Amniotic stem cell (primary cell): ENCODE results near the gene SH3GLB1.

Experiments
- DNase-seq: peaks from one replicate; lab custom pipeline; 2025; lab: John Stamatoyannopoulos, UW

Gene SH3GLB1

DNA sequence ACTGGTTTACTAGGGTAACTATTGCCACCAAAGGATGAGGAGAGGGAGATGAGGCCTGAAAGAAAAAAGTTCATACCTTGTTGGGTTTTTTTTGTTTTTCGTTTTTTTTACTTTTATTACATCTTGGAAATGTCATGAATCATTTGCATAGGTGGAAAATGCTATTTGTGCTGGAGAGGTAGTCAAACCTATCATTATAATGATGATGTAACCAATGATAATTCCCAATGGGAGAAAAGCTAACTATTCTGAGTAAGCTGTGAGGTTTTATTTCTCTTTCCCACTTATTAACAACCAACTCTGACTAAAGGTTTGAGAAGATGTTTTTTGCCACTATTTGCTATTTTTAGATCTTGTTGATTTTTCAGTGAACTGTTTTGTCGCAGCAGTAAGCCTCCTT, 29.0 kb downstream of the SH3GLB1 start:
- no peak for DNase-seq

DNA sequence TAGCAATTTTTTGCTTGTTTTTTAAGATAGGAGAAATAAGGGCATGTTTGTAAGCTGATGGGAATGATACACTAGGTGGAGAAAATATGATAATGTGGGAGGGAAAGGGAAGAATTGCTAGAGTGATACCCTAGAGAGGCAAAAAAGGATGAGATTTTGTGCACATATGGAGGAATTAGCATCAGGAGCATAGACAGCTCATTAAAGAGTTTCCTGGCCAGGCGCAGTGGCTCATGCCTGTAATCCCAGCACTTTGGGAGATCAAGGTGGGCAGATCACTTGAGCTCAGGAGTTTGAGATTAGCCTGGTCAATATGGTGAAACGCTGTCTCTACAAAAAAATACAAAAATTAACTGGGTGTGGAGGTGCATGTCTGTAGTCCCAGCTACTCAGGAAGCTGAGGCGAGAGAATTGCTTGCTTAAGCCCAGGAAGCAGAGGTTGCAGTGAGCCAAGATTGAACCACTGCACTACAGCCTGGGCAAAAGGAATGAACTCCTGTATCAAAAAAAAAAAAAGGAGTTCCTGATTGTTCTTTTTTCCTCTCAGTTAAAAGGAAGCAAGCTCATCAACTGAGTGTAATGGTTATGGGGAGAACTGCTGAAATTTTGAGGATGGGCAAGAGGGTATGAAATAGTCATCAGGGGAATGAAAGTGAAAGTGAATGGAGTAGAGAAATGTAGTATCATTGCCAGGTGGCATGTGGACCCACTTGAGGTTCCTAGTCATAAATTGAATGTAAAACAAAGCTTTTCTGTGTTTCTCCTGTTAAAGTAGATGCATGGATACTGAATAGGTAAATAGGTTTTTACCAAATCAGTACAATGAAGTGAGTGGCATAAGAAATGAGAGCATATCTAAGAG, 35.5 kb downstream of the SH3GLB1 start:
- DNase-seq, result no peak

DNA sequence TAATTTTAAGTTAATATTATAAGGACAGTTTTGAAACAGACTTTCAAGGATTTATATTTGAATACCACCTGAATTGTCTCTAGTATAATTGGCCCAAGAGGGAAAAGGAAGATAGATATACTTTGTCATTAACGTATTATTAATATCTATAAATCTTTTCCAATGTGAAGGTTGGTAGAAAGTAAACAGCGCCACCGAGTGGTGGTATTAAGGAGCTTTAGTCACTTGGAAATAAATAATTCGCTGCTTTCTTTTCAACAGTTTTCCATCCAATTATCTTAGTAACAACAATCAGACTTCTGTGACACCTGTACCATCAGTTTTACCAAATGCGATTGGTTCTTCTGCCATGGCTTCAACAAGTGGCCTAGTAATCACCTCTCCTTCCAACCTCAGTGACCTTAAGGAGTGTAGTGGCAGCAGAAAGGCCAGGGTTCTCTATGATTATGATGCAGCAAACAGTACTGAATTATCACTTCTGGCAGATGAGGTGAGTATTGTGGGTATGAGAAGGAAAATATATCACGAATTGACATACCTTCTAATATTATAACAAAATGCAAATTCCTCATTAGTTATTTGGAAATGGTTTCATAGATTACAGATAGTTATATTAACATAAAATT, 37.7 kb downstream of the SH3GLB1 start:
- DNase-seq, result no peak

DNA sequence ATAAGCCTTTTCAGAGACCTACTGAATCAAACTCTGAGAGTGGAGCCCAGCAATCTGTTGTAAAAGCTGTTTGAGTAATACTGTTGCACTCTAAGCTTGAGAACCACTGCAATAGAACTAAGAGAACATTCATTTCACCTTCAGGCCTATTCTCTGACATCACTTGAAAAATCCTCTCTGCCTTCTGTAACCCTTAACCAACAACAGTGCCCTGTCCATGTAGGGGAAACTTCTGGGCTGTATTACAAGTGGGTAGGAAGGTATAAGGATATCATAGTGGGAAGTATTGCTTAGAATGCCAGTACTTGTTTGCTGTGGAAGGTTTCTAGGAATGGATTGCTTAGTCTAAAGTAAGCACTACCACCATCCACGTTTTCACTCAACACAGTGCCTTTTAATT, 42.9 kb downstream of the SH3GLB1 start:
- DNase-seq, result no peak

DNA sequence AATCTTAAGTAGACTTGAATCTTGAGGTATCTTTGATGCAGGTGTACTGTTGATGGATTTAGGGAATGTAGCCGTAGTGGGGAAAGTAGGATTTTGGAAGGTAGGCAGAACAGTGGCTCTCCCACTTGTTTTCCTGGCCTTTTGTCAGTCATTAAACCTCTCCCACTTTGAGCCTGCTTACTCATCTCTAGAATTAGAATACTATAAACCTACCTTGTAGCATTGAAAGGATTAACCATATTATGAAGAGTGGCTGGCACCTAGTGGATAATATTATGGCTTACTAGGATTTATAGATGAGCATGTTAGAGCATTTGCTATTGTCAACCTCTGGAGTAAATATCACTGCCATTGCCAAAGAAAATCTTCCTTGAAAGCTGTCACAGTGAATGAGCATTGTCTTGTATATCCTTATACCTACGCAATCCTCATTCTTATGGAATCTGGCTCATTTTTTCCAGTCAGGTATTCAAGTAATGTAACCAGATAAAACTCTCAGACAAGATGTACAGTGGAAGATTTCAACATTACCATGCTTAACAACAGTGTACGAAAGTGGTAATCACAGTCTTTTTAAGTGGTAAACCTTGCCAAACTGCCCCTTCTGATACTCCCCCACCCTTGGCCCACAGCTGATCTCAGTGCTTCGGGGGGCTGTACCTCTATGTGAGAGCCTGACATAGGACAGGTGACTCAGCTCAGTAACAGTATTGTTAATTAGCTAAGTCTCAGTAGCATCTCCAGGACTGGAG, 44.4 kb downstream of the SH3GLB1 start:
- no peak for DNase-seq

DNA sequence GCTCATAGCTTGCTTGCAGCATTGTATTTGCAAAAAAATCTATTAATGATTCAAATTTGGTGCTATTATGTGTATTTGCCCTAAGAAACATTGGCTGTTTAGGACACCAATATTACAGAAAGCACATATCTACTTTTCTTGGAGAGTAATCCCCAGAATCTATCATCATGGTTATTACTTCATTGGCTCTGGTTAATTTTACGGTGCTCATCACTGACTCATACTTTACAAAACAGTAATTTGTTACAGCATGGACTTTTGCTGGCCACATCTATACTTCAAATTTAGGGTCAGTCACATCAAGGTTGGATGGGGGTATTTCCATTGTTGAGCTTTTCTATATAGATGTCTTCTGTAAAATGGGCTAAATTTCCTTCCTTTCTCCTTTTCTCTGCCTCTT, 45.7 kb downstream of the SH3GLB1 start:
- DNase-seq, result no peak

DNA sequence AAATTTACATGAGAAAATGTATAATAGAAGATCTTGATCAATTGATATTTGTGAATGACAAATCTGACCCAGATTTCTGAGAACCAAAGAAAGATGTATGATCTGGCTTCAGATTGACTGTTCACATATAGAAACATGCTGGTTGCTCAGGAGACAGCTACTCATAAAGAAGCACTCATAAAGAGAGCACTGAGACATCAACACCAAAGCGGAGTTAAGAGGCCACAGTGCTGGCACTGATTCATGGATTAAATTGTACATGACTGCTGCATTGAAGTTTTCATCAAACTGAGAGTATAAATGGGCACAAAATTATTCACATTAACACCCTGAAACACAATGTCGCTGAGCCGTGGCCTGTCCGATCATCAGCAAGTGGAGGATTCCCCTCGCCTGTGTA, 46.2 kb downstream of the SH3GLB1 start:
- no peak for DNase-seq

DNA sequence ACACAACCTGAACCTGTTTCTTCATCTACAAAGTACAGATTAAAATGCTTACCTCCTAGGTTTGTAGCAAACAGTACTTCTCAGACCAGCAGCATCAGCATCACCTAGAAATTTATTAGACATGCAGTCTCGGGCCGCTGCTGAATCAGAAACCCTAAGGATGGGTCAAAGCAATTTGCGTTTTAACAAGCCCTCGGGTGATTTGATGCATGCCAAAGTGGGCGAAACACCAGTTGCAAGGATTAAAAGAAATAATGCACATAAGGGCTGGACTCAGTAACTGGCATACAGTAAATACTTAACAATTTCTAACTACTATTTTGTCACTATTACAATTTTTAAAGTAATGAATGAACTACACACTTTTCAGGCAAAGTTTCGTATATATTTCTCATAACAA, 47.5 kb downstream of the SH3GLB1 start:
- no peak for DNase-seq

DNA sequence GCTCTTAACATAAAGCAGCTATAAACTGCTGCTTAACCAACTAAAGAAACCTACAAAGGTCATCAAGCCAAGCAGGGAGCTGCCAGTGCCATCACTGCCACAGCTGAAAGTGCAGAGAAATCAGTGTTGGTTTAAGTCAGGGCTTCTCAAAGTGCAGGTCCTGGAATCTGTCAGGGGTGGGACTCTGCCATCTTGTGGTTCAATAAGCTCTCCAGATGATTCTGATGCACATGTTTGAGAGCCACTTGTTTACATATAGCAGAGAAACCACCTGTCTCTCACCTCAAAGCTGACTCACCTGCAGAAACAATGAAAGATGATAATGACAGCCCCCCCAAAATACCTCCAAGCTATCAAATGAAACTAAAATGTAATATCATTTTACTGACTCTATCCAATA, 49.3 kb downstream of the SH3GLB1 start:
- DNase-seq, result no peak

DNA sequence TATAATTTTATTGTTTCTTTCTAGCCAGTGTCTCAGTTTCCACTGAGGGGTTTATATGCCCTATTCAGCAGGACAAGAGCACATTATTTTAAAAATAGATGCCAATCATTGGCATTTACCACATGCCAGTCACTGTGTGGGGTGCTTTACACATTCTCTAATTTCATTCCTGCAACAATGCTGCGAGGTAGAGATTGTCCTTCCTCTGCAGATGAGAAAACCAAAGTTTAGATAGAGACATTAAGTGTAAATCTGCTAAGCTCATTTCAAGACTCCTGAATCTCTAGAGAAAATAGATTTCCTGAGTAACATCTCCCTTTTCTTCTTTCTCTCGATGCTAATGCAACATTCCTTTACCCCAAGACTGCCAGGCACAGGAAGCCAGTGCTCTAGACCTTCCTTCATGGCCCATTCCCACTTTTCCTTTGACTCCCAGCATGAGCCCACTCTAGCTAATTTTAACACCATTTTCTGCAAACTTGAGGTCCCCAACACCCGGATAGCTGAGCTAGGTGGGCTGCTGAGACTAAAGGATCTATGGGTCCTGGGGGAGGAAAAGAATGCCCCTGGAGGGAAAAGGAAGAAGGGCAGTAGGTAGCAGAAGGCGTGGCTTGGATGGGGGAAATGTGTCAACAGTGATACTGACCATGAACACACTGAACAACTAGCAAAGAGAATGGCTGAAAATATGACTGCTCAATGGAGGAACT, 50.0 kb downstream of the SH3GLB1 start:
- no peak for DNase-seq

DNA sequence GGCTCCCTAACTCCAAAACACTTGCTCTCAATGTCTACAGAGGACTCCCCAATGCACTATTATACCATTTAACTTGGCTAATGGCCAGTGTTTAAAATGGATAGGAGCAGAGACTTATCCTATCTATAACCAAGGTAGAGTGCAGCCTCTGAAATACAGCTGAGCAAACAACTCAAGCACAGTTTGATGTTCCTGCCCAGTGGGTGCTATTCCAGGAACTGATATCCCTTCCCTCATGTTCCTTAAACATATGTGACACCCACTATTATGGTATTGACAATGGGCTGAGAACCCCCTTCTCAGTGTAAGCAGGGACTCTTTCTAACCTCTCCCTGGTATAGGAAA, 51.7 kb downstream of the SH3GLB1 start:
- DNase-seq, result no peak

DNA sequence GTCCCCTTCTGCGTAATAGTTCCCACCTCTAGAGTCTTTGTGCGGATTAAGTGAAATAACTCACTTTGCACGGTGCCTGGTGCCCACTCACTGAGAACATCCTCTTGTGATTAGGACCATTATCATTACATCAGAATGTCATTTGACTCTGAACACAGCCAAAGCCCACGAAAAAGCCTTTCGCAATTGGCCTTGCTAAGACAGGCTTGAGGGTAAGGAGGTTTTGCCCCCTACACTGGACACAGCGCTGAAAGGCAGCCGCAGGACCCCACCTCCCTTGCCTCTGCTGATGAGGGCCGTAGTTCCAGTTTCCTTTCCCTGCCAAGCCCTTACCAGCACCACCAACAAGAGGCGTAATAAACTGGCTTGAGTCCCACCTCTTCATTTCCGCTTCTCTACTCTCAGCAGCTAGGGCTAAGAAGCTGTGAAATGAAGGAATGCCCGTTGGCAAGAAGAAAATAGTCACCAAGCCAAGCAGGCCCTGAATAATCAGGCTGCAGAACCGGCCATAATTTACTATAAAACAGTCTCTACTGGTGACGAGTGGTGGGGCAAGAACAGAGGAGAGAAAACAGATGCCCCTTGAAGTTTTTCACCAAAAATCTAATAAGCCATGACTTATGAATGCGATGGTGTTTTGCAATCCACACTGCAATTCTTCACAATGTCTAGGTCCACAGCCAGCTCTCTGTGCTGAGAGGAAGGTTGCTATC, 53.1 kb downstream of the SH3GLB1 start:
- no peak for DNase-seq

DNA sequence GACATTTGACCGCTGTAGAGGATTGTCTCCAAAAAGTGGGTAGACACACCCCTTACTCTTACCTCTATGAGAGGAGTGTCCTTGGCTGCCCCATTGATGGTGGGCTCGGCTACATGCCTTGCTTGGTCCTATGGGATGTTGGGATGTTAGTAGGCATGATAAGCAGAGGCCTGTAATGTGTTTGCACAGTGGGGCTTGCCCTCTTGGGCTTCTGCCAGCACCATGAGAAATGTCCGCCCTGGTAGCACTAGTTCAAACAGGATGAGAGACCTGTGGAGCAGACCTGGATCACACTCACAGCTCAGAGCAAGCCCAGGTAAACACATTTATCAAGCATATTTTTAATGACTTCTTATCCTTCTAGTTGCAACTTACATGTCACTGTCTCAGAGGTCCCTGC, 54.2 kb downstream of the SH3GLB1 start:
- DNase-seq, result no peak

DNA sequence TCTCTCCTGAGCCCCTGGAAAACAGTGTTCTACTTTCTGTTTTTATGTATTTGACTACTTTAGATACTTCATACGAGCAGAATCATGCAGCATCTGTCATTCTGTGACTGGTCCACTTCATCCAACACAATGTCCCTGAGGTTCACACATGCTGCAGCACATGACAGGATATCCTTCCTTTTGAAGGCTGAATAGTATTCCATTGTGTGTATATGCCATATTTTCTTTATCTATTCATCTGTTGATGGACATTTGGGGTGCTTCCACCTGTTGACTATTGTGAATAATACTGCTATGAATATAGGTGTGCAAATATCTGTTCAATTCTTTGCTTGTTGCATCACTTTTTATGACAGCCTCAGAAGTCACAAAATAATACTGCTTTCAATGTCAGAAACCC, 55.8 kb downstream of the SH3GLB1 start:
- DNase-seq, result no peak

DNA sequence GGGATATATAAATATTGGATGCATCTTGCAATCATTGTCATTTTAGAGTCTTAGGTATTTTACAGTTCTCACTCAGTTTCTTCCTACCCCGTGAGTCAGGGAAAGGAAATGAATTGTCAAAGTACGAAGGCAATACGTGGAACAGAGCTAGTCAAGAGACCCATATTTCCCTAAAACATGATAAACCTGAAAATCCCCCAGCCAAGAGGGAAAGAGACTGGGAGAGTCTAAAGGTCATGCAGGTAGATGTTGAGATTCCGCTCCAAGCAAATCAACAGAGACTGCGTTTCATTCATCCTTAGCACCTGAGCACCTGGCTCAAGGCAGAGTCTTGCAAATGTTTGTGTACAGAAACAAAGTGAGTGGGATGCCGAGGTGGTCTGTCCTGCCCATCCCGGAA, 58.0 kb downstream of the SH3GLB1 start:
- no peak for DNase-seq

DNA sequence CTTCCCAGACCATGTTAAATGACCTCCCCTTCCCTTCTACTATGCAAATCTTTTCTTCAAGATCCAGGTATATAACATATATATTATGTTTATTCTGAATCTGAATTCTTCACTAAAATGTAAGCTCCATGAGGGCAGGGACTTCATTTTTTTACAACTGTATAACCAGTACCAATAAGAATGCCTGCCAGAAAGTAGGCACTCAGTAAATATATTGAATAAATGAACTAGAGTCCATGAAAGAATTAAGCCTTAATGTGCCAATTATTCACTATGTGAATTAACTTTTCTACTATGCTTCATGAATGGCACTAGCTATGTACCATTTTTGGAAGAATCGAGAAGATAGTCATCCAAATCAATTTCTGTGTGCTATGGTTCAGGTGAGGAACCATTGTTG, 60.1 kb downstream of the SH3GLB1 start:
- no peak for DNase-seq

DNA sequence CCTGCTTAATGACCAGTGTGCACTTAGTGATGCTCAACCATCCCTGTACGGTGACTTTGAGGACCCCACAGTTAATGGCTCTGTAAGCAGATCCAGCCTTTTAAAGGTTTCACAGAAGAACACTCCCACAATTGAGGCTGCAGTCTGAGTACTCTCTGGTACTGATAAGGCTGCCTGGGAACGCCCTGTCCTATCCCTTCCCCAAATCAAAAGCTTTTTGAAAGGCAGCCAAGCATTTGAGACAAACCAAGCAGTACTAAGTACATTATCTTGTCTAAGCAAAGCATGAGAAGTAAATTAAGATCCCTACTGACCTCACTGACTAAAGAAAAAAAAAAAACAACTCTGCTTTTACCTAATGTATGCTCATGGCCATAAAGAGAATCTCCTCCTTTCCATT, 60.7 kb downstream of the SH3GLB1 start:
- no peak for DNase-seq

DNA sequence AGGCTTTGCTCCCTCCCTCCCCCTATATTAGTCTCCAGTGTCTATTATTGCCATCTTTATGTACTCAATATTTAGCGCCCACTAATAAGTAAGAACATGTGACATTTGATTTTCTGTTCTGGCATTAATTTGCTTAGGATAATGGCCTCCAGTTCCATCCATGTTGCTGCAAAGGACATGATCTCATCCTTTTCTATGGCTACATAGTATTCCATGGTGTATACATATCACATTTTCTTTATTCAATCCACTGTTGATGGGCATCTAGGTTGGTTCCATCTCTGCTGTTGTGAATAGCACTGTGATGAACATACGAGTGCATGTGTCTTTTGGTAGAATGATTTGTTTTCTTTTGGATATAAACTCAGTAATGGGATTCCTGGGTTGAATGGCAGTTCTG, 61.3 kb downstream of the SH3GLB1 start:
- no peak for DNase-seq

DNA sequence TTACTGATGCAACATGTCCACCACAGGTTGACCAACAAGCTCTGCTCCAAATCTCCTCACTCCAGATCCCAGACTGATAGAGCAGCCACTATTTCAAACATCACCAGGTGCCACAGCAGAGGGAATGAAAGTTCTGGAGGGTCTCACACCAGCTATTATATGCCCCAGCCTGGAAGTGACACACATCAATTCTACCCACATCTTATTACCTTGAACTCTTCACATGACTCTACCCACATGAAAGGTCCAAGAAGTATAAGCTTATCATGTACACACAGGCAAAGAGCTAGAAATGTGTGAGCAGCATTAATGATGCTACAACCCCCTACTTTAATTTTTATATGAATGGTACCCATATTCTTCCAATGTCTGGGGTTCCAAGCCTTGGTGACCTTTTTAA, 64.2 kb downstream of the SH3GLB1 start:
- no peak for DNase-seq

DNA sequence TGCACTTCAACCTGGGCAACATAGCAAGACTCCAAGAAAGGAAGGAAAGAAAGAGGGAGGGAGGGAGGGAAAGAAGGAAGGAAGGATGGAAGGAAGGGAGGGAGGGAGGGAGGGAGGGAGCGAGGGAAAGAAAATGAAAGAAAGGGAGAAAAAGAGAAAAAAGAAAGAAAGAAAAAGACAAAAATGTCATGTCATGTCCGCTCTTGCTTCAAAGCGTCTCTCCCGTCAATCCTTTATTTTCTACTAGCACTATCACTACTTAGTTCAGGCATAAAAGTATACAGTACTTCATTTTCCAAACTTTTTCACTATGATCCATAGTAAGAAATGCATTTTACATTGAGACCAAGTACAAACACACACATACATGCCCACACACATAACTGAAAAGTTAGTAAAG, 64.7 kb downstream of the SH3GLB1 start:
- DNase-seq, result no peak

DNA sequence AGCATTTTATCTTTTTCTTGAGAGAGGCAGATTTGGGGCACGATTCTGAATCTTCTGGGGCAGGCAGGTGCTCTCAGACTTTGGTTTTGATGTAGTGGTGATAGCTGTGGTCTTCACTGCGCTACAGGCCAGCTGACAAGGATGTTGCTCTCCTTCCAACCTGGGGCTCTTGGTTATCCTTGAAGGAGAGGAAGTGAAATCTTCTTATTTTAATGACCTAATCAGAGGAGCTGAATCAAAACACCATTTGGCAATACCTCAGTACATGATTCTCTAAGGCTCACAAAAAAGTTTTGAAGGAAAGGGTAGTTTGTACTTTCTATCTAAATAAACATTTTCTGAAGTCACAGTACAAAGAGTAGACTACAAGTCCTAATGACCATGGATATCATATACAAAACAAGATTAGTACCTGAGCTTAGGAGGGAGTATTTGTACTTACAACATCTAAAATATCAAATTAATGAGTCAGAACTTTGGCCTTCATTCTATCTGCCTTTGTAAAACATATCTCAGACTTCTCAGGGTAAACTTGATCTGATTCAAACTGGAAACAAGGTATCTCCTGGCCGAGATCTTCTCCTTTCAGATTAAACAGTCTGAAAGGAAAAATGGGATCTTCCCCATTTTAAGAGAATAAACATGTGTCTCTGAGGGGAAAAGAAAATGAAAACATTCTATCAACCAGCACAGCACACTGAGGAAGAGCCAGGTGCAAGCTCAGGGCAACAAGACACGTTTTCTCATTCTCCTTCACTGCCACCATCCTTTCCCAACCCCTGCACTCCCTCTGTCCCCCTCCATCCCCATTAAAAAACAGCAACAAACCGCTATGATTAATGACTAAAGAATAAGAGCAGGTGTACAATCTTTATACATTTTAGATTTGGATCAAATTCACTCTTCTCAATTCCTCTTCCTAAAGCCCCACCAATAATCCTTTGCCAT, 69.2 kb downstream of the SH3GLB1 start:
- DNase-seq, result no peak
